HG02870 (cell line): ENCODE results near the gene ITGB5.
A peak's percentile ranks its signal among the peaks of the same experiment; 100 is the strongest.
"Not testable (repeated sequence)": the region's sequence is repeated elsewhere in the genome, so short reads cannot be mapped to it uniquely, and the experiment has no call there.

ENCODE experiments used
- ATAC-seq: cut with Tn5 transposase; IDR thresholded peaks from one replicate; pipeline ENCODE4 v1.9.1; 2021; ENCODE audit warnings: mild to moderate bottlenecking, moderate library complexity; ENCODE audit not compliant: unreplicated experiment

The ITGB5 gene

GRCh38 chr3:124758851-124759635 lies 128.1 kb downstream of the ITGB5 start:
- ATAC-seq = no peak

- ATAC-seq = not testable (repeated sequence)
Observed at GRCh38 chr3:124757926-124758325, 129.2 kb downstream of the ITGB5 start.

DNA sequence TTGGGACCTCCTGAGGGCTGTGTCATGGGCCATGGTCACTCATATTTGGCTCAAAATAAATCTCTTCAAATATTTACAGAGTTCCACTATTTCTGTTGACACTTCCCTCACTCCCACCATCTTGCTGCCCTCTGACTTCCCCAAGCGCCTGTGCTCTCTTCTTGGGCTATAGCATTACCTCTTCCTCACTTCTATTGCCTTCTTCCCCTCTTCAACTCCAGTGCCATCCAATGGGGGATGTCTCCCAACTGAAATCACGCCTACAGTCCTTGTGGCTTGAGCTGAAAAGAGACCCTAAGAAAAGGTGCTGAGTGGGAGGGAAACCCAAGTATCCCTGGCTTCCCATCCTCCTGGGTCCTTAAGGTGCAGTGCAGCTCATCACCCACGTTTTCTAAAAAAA lies 135.1 kb downstream of the ITGB5 start:
- ATAC-seq = no peak

GRCh38 chr3:124751501-124751900 lies 135.7 kb downstream of the ITGB5 start:
- ATAC-seq = no peak

GRCh38 chr3:124749877-124750276 lies 137.3 kb downstream of the ITGB5 start:
- ATAC-seq = not testable (repeated sequence)

DNA sequence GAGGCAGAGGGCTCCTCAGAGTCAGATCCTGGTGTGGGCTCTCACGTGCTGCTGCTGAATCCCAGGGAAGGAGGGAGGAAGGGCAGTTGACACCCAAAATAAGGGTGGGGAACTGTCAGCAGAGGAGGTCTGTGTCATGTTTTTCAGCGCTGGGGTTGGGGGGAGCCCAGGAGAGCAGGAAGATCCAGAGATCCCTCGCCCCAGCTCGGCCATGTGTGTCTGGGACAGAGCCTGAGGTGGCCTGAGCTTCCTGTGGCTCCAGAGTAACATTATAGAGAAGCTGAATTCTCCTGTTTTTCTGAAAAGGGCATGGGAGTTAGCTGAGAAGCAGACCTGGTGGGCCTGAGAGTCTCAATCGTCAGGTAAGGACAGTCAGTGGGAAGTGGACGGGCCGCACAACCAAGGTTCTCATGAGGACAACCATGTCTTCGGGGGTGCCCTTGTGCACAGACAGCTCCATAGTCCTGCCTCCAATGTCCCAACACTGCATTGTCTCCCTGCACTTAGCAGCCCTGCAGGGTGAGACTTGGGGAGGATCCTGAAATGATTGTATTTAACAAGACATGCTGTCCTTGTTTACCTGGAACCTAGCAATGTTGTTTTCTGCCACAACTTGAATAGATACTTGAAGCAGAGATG lies 138.5 kb downstream of the ITGB5 start:
- ATAC-seq = no peak

DNA sequence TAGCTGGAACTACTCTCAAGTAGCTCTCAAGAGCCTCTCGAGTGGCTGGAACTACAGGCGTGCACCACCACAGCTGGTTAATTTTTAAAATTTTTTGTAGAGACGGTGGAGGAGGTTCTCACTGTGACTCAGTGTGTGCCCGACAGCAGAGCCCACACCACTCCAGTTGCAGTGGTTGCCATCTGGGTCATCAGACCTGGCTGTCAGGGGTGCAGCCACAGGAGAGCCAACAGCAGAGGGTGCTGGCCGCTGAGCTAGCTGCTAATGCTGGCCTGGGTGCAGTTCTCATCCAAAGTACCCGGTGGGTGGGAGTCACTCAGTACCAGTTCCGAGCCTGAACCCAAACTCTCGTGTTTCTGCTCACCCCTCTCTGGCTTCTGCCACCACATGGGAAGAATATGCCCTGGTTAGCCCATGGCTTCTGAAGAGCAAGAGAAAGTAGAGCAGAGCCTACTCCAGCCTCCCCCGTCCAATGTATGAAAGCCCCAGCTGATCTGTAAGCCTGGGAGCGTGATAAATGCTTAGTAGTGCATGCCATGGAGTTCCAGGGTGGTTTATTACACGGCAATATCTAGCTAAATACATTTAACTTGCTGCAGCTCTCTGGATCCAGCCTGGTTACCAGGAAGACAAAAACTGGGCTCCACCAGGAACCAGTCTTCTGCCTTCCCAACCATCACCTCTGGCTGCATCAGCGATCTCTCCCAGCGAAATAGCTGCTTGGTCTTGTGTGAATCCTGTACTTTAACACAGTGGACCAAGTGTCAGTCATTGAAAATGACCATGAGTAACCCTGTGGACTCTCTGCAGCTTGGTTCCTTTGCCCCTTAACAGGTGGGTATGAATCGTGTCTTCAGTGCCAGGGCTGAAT lies 139.8 kb downstream of the ITGB5 start:
- ATAC-seq = no peak

GRCh38 chr3:124745756-124746155 lies 141.4 kb downstream of the ITGB5 start:
- ATAC-seq = no peak

GRCh38 chr3:124741027-124741426 lies 146.1 kb downstream of the ITGB5 start:
- ATAC-seq = no peak

- ATAC-seq = no peak
Observed at GRCh38 chr3:124731760-124732159, 155.4 kb downstream of the ITGB5 start.

- ATAC-seq = no peak
Observed at GRCh38 chr3:124730941-124731297, 156.2 kb downstream of the ITGB5 start.

- ATAC-seq = peak; percentile 97
Observed at GRCh38 chr3:124730129-124730940, 156.8 kb downstream of the ITGB5 start, which contains the start of gene UMPS. UMPS (plus strand) TSS chr3:124730452; CDS start chr3:124730472, 20 bp downstream.

- ATAC-seq = no peak
Observed at GRCh38 chr3:124722589-124722988, 164.6 kb downstream of the ITGB5 start.

DNA sequence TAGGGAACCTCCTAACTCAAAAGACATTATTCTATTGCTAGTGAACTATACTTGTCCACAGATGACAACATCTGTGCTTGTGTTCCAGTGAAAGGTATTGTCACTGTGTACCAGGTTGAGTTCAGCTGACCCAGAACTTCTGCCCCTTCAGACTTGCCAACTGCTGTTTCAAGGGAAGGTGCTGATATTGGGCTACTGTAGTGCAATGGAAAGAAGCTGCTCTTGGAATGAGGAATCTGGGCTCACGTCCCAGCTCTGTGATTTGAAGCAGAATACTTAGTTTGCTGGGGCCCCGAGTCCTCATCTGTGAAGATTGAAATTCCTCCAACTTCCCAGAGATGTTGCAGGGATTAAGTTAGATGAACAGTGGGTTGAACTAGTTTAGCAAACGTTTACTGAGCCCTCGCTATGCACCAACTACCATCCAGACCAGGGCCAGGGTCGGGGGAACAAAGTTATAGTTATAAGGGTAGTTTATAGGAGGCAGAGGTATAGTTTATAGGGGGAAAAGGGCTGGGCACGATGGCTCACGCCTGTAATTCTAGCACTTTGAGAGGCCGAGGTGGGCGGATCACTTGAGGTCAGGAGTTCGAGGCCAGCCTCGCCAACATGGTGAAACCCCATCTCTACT lies 172.8 kb downstream of the ITGB5 start:
- ATAC-seq = no peak
